ENCODE data around the gene RNF157. TPM values are rescaled to one million over a fixed set of nuclear protein-coding genes. Genes with fewer than 3 reads are reported as not detected.
"Not testable (repeated sequence)": the region's sequence is repeated elsewhere in the genome, so short reads cannot be mapped to it uniquely, and the experiment has no call there.

The RNF157 gene
- total RNA-seq, 1 donor from 2014 or later, result 0.20 TPM

DNA sequence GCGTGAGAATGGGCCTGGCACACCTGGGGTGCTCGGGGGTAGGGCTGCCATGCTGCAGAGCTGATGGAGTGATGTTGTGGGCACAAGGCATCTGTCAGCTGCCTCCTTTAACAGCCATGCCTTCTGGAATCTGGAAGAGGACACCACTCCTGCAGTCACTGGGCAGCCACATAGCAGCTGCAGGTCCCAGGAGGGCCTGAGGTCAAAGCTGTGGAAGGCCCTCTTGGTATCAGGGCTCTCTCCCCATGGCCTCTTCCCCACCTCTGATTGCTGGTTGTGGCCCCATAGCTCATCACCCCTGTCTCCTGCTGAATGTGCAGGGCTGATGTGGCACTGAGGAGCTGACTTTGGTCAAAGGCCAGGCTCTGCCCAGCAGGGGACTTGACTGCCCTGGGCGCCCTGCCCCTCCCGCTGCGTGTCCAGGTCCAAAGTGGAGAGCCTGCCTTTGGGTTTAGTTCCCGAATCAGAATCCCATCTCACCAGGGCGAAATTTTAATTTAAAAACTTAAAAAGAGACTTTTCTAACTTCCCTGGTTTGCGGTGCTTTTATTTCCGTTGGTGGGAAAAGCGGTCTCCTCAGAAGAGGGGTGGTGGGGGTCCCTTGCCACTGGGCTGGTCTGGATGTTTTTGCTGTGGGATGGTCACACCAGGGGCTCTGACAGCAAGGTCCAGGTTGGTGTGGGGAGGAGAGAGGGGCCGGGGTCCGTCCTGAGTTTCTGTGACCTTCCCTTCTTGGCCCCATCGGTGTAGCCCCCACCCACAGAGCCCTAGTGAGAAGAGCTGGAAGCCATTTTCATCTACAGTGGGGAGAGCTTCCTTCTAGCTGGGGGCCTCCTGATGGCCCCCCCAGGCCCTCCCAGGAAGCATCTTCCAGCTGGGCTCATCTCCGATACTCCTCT, 30.7 kb upstream of the RNF157 start:
- no peak for DNase-seq (ENCODE audit: low read depth in 2 of 2)

DNA sequence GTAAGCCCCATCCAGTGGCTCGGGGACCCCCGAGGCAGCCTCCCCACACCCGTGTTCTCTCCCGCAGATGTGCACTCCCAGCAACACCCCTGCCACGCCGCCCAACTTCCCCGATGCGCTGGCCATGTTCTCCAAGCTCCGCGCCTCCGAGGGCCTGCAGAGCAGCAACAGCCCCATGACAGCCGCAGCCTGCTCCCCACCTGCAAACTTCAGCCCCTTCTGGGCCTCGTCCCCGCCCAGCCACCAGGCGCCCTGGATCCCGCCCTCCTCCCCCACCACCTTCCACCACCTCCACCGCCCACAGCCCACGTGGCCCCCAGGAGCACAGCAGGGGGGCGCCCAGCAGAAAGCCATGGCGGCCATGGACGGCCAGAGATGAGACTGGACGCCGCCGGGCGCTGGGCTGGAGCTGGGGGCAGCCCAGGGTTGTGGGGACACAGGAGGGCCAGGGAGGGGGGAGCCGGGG, 29.9 kb upstream of the RNF157 start:
- DNase-seq (ENCODE audit: low read depth in 2 of 2), result no peak

DNA sequence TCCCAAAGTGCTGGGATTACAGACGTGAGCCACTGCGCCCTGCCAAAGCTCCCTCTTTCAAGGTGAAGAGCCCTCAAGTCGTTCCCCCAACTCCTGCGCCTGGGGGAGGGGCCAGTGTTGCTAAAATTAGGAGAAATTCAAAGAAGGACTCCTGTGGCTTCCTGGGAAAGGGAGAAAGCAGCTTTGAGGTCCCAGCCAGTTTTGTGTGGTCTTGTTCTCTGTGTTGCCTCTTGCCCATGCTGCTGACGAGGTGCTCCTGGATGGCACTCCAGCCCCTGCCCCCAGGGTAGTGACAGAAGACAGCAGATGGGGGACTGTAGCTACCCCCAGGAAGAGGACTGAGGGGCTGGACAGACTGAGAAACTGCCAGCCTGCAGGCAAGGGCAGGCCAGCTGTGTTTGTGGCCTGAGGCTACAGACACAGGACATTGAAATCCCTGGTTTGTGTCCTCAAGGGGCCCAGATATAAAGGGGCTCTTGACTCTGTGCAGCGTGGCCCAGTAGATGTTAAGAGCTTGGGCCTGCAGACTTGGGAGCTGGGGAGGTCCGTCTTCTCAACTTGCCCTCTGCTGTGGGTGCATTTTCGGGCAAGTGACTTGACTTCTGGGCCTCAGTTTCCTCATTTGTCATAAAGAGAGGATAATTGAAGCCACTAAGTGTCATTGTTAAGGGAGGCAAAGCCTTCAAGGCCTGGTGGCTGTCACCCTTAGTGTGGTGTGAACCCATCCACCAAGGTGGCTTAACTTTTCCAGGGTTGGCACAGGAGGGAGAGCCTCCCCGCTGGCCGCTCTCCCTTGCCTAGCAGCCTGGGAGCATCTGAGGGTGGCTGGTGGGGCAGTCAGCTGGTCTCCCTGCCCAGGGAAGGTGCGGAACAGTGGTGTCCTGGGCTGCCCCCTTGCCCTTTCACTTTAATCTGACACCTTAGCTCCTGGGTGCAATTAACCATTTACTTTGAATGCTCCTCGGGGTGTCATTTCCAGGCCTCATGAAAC, 29.0 kb upstream of the RNF157 start:
- DNase-seq (ENCODE audit: low read depth in 2 of 2), result peak in 1 of 2 donors; percentile 0

DNA sequence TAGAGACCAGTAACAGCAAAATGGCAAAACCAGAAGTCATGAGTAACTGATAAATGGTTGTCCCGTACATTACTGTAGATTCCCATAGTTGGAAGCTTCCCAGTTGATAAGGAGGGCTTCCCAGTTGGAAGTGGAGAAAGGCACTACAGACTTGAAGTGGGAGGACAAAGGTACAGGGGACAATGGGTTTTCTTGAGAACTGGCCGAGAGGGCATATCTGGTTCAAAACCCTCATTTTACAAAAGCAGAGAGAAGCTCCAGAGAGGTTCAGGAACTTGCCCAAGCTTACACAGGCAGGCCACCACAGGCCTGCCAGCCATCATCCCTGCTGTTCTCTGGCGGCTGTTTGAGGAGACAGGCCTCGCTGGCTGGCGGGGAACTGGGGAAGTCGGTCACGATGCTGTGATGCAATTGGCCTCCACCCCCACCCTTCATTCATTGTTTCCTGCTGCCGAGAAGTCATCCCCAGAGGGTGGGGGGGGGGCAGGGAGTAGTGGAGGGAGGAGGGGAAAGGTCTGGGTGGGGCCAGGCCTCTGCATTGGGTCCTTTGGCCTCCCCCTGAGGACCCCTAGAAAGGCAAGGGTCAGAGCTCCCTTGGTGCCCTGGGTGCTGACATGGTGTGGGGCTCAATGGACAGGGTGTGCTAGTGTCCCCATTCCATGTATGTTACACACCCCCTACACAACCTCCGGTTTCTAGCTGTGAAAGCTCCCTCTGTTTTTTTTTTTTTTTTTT, 27.9 kb upstream of the RNF157 start:
- peak; percentile 86 to 87 for DNase-seq (ENCODE audit: low read depth in 2 of 2)

DNA sequence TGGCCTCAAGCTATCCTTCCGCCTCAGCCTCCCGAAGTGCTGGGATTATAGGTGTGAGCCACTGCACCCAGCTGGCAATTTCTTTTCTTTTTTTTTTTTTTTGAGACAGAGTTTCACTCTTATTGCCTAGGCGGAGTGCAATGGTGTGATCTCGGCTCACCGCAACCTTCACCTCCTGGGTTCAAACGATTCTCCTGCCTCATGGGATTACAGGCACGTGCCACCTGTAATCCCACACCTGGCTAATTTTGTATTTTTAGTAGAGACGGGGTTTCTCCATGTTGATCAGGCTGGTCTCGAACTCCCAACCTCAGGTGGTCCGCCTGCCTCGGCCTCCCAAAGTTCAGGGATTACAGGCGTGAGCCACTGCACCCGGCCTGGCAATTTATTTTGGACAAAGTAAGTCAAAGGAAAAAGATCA, 27.3 kb upstream of the RNF157 start:
- not testable (repeated sequence) for DNase-seq (ENCODE audit: low read depth in 2 of 2)

DNA sequence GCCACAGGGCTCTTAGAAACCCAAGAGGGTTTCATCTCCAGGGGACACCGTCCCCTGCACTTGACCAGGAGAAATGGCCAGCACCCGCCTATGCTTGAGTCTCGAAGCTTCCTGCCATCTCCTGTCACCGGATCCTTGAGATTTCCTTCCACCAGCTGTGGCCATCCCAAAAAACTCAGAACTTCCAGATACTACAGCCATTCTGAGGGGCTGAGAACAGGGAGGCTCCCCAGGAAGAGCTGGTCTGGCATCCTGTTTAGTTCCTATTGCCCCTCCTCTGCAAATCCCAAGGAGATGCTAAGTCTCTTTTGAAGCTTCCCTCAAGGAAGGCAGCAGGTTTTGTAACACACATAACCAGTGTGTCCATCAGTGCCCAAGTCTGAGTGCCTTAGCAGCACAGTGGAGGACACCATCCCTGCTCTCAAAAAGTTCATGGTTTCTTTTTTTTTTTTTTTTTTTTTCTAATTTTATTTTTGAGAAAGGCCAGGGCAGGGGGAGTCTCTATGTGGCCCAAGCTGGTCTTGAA, 26.8 kb upstream of the RNF157 start:
- no peak for DNase-seq (ENCODE audit: low read depth in 2 of 2)

DNA sequence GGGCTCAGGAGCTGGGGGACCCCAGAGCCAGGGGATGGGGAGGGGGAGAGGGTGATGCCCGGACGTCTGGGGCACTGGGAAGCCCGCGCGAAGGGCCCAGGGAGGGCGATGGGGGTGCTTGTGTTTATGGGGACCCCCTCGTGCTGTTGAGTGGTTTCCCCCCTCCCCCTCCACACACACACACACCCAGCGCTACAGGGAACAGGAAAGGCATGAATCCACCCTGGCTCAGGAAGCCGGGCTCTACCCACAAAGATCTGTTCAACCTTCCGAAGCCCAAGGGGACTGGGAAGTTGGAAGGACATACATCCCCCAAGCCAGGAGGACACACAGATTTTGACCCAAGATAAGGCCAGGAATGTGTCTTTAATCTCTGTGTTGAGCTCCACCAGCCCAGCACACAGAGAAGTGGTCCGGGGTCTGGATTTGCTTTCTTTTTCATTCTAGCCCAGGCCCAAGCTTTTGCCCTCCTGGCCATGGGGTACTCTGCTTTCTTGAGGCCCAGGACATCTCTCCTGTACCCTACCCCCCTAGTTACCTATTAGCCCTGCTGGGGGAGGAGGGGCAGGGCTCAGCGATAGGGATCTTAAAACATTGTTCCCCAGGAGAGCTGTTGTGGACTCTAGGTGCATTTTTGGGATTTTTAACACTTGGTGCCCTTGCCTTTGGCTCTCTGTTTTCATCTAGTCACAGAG, 26.1 kb upstream of the RNF157 start:
- DNase-seq (ENCODE audit: low read depth in 2 of 2), result peak; percentile 67

DNA sequence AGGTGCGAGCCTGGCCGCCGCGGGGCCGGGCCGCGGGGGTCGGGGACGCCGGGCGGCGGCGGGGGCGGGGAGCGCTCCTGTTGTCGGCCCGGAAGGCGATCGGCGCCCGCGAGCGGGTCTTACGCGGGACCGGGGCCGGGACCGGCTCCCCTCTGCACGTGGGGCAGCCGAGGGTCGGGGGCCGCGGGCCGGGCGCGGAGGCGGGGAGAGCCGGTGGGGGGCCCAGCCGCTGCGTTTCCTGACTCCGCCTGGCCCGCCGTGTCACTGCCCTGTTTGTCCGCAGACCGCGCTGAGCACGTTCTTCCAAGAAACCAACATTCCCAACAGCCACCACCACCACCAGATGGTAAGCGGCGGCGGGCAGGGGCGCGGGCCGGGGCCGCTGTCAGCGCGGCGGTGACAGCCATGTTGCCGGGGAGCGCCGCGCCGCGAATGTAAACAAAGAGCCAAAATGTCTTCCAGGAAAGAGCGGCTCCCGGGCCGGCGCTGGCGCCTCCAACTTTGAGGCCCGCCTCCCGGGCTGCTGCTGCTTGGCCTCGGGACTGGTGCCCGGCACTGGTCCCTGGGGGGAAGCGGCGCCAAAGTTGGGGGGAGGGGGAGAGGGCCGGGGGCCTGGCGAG, 25.4 kb upstream of the RNF157 start:
- DNase-seq (ENCODE audit: low read depth in 2 of 2), result peak; percentile 52 to 61

DNA sequence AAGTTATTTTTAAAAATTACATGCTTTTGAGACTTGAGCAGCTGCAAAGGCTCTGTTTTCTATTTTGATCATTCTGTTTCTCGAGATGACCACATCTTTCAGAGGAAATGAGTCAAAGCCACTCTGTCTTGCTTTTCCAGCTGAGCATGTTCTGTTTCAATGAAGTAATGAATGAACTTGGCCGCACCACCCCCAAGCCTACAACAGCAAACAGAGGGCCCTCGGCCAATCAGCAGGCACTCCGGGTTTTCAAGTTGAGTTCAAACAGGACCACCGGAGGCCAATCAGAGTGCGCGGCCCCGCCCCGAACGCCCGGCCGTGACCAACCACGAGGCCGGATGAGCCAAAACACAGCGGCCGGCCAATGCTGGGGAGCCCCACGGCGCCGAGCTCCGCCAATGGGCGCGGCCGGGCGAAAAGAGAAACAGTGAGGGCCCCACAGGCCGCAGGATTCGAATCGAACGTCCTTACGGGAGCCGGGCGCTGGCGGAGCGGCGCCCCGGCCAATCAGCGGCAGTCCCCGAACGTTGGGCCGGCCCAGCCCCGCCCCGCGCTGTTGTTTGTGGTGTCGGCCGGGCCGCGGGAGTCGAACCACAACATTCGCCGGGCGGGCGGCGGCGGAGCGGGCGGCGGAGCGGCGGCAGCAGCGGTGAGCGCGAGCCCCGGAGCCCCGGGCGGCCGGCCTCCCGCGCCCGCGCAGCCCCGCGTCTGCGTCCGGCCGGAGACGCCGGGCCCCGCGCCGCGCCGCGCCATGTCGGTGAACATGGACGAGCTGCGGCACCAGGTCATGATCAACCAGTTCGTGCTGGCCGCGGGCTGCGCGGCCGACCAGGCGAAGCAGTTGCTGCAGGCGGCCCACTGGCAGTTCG, 24.7 kb upstream of the RNF157 start, which contains the start of gene UBALD2:
Gene UBALD2 (plus strand): TSS at position 594 of the 869 bp plus-strand sequence. CDS start 158 bp downstream, at position 752.
- peak; percentile 100 for DNase-seq (ENCODE audit: low read depth in 2 of 2)

DNA sequence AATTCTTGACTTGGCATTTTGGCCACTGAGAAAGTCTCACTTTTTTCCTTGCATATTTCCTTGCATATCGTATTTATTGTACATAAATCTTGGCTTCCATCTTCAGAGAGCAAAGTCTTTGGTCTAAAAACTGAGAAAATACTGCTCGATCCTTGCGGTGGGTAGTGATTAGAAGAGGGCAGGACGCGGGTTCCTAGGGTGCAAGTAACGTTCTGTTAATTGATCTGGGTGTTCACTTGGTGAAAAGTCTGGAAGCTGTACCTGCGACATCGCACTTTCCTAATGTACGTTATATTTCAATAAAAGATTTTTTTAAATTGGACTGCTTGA, 24.1 kb upstream of the RNF157 start:
- DNase-seq (ENCODE audit: low read depth in 2 of 2), result no peak

DNA sequence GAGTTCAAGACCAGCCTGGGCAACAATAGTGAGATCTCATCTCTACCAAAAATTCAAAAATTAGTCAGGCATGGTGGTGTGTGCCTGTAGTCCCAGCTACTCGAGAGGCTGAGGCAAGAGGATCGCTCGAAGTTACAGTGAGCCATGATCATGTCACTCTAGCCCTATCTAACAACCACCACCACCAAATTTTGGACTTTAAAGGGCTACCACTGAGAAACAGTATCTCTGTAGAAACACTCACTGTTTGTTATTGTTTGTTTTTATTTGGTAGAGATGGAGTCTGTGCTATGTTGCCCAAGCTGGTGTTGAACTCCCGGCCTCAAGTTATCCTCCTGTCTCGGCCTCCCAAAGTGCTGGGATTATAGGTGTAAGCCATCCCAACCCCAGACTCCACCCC, 23.6 kb upstream of the RNF157 start:
- no peak for DNase-seq (ENCODE audit: low read depth in 2 of 2)

DNA sequence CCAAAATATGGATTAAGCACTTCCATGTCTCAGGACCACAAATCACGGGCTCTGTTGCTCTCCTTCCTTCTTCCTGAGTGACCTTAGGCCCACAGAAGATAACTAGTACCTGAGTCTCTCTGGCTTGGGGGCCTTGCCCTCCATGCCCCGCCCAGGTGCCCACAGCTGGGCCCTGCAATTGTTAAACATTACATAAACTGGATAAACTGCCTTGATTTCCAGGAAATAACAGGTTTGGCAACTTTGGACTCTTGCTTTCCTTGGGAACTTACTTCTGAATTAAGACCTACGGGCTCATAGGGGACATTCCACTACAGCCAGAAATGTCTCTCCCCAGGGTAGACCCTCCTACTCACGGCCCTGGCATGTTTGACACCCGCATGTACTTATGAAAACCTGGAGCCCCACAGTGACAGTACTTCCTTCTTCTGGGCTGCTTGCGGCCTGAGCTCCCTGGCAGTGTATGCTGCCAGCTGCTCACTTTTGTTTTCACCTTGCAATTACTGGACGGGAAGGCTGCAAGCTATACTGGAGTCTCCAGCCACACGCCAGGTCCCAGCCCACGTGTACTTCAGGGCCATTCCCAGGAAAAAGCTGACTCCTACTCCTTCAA, 22.5 kb upstream of the RNF157 start:
- peak in 1 of 2 donors; percentile 61 for DNase-seq (ENCODE audit: low read depth in 2 of 2)

DNA sequence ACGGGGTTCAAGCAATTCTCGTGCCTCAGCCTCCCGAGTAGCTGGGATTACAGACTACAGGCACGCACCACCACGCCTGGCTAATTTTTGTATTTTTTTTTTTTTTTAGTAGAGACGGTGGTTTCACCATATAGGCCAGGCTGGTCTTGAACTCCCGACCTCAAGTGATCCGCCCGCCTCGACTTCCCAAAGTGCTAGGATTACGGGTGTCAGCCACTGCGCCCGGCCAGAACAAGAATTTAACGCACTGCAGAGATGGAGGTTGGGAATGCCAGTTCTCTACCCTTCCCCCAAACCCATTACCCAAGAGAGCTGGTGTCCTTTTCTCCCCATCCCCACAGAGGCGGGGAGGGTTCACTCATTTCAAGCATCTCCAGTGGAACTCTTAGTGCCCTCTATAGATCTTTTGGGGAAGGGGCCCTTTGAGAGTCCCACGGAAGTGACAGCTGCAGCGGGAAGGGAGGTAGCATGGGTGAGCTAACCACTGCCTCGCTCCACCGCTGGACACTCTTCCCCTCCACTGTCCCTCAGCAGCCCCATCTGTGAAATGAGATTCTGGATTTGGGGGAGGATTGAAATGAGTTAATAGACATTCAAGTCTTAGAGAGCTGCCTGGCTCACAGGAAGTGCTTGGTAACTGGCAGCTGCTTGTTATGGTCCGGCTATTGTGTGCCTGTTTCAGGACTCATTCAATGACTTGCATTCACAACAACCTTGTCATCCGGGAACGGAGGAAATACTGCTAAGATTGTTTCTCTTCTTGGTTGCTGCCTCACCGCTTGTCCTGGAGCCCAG, 21.3 kb upstream of the RNF157 start:
- DNase-seq (ENCODE audit: low read depth in 2 of 2), result peak; percentile 54 to 95

DNA sequence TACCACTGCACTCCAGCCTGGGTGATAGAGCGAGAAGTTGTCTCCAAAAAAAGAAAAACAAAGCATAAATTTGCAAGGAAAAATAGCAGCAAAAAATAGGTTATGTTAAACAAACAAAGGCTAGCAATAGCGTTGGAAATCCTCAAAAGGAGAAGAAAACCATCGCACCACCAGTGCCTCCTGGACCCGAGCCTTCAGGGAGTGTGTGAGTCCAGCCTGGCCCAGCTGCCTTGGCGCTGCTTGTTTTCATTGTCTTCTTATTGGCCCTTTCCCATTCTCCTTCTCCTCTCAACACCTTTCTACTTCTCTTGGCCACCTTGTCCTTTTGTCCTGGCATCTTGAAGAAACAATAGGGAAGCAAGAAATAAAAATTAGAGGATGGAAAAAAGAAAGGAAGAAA, 20.4 kb upstream of the RNF157 start:
- no peak for DNase-seq (ENCODE audit: low read depth in 2 of 2)

DNA sequence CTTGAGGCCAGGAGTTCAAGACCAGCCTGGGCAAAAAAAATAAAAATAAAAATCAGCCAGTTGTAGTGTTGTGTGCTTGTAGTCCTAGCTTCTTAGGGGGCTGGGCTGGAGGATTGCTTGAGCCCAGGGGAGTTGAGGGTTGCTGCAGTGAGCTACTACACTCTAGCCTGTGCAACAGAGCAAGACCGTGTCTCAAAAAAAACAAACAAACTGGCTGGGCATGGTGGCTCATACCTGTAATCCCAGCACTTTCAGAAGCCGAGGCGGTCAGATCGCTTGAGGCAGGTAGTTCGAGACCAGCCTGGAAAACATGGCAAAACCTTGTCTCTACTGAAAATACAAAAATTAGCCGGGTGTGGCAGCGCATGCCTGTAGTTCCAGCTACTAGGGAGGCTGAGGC, 19.9 kb upstream of the RNF157 start:
- no peak for DNase-seq (ENCODE audit: low read depth in 2 of 2)

DNA sequence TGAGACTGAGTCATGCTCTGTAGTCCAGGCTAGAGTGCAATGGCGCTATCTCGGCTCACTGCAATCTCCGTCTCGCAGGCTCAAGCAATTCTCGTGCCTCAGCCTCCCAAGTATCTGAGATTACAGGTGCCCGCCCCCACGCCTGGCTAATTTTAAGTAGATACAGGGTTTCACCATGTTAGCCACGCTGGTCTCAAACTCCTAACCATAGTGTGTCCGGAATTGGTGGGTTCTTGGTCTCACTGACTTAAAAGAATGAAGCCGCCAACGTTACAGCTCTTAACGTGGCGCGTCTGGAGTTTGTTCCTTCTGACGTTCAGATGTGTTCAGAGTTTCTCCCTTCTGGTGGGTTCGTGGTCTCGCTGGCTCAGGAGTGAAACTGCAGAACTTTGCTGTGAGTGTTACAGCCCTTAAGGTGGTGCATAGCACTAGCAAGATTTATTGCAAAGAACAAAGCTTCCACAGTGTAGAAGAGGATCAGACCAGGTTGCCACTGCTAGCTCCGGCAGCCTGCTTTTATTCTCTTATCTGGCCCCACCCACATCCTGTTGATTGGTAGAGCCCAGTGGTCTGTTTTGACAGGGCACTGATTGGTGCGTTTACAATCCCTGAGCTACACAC, 16.2 kb upstream of the RNF157 start:
- DNase-seq (ENCODE audit: low read depth in 2 of 2), result not testable (repeated sequence)

DNA sequence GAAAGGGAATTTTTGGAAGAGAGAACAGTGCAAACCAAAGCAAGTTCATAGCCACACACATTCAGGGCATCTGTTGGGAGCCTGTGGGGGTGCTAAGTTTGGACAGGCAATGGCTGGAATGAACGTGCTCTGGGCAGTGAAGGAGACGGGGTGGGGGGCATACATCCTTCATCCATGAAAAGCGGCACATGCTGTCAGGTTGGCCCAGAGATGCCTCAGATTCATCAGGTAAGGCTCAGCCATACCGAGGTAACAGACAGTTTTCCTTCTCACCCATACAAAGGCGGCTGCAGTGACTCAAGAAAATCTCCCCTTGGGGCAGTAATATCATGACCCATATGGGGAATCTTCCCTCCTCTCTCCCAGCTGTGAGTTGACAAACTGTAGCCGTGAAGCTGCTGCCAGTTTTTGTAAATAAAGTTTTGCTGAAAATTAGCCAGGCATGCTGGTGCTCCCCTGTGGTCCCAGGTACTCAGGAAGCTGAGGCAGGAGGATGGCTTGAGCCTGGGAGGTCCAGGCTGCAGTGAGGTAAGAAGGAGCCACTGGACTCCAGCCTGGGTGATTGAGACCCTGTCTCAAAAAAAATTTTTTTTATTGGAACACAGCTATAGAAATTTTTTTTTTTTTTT, 15.6 kb upstream of the RNF157 start:
- no peak for DNase-seq (ENCODE audit: low read depth in 2 of 2)

All from lung microvascular endothelial cell (primary cell).